Femur (tissue), 1 donor: Measurements from ENCODE around the gene CLP1.
A peak's percentile ranks its signal among the peaks of the same experiment; 100 is the strongest.

Experiments used
- DNase-seq: peaks from one replicate; pipeline ENCODE4 v3.0.0-alpha.2; 2017

Gene CLP1

GRCh38 chr11:57657194-57658022 is at the start of gene CLP1:
Gene CLP1 (plus strand): TSS chr11:57657762. CDS start chr11:57659477, 1,715 bp downstream.
- DNase-seq, result peak; percentile 100

GRCh38 chr11:57610170-57610569 is 47.4 kb upstream of the CLP1 start:
- DNase-seq, result no peak

GRCh38 chr11:57614234-57614772 is 43.3 kb upstream of the CLP1 start:
- DNase-seq, result no peak

GRCh38 chr11:57615308-57615707 is 42.3 kb upstream of the CLP1 start:
- DNase-seq, result no peak

GRCh38 chr11:57616595-57616994 is 41.0 kb upstream of the CLP1 start:
- no peak for DNase-seq

GRCh38 chr11:57618438-57618837 is 39.1 kb upstream of the CLP1 start:
- DNase-seq, result no peak

- no peak for DNase-seq
Observed at GRCh38 chr11:57619331-57619730, 38.2 kb upstream of the CLP1 start.

GRCh38 chr11:57620467-57620866 is 37.1 kb upstream of the CLP1 start:
- no peak for DNase-seq

- no peak for DNase-seq
Observed at GRCh38 chr11:57622263-57622662, 35.3 kb upstream of the CLP1 start.

GRCh38 chr11:57624864-57625263 is 32.7 kb upstream of the CLP1 start:
- no peak for DNase-seq

- DNase-seq, result no peak
Observed at GRCh38 chr11:57626895-57627294, 30.7 kb upstream of the CLP1 start.

- DNase-seq, result no peak
Observed at GRCh38 chr11:57630171-57630570, 27.4 kb upstream of the CLP1 start.

- no peak for DNase-seq
Observed at GRCh38 chr11:57632116-57632515, 25.4 kb upstream of the CLP1 start.

- no peak for DNase-seq
Observed at GRCh38 chr11:57633394-57634070, 24.0 kb upstream of the CLP1 start.

GRCh38 chr11:57634311-57634710 is 23.3 kb upstream of the CLP1 start:
- no peak for DNase-seq

GRCh38 chr11:57635246-57635645 is 22.3 kb upstream of the CLP1 start:
- no peak for DNase-seq

GRCh38 chr11:57637626-57638004 is 19.9 kb upstream of the CLP1 start:
- no peak for DNase-seq

- DNase-seq, result peak; percentile 93
Observed at GRCh38 chr11:57638005-57638781, 19.4 kb upstream of the CLP1 start.

- peak; percentile 38 for DNase-seq
Observed at GRCh38 chr11:57638811-57639320, 18.7 kb upstream of the CLP1 start.

- DNase-seq, result peak; percentile 91
Observed at GRCh38 chr11:57639321-57640067, 18.1 kb upstream of the CLP1 start.

- no peak for DNase-seq
Observed at GRCh38 chr11:57640068-57640800, 17.3 kb upstream of the CLP1 start.
